Right ventricle myocardium inferior (tissue), 1 donor: ENCODE data around the gene FOXD3. TPM values are rescaled to one million over a fixed set of nuclear protein-coding genes. Genes with fewer than 3 reads are reported as not detected.

Experiments
- ATAC-seq: fragments of 200-7000 bp; cut with Tn5 transposase; one replicate; pipeline ENCODE4 v1.9.1; 2020; ENCODE audit warnings: mild to moderate bottlenecking, moderate library complexity
- DNase-seq: peaks from one replicate; pipeline ENCODE4 v3.0.0; 2021; ENCODE audit errors: missing footprints
- intact Hi-C: fragments of 100-400 bp; cut with DNase I; formaldehyde crosslinking; loops from one replicate; pipeline ENCODE4 v1.11.0; 2022
- total RNA-seq: library from RNA; stranded (reverse); fragmentation: NEBNext Ultra II Directional; extraction: Animal tissue kit (Norgen Biotek cat#: 25700); gene quantifications from one replicate; pipeline ENCODE4 v1.2.1, GENCODE V29; 2021
- donor health status: DM: no; HTN: yes; CAD: no; lungs with severe emphysema.

FOXD3 gene
- total RNA-seq, 1 donor from 2014 or later: 0.19 TPM

DNA sequence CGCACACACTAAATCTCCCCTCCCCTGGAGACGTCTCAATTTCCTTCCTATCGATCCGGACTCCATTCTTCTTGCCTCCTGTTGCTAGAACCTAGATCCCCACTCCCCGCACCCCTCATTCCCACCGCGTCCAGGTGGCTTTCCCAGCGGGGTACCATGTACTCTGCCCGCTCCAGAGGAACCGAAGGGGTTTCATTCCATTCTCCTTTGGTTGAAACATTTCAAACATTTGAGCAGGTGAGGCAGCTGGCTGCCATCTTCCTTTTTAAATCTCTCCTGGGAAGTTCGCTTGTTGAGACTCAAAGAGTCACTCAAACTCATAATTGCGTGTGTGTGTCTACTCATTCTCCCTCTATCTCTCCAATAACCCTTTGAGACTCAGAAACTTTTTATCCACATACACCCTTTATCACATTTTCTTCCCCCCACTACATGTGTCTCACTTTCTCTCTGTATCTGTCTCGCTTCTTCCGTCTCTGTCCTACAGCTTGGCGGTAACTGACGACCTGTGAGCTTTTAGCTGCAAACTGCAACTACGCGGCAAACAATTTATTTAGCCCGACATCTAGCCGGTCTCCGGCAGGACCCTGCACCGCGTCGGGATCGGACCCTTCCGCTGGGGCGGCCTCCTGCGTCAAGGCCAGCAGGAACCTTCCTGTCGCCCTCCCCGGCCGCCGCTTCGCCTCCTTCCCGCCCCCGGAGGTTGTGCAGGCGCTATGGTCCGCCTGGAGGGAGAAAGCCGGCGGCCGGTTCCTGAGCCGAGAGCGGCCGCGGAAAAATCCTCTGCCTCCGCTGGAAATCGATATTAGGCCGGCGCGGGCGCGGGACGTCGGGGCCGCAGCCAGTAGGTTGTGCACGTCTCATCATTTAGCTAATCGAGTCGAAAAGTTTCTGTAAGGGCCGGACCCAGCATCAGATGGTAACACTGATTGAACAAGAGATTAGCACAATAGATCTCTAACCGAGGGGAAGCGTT is 3.0 kb upstream of the FOXD3 start:
- no peak for DNase-seq
- intact Hi-C loops: no loop called here
- ATAC-seq: no peak

DNA sequence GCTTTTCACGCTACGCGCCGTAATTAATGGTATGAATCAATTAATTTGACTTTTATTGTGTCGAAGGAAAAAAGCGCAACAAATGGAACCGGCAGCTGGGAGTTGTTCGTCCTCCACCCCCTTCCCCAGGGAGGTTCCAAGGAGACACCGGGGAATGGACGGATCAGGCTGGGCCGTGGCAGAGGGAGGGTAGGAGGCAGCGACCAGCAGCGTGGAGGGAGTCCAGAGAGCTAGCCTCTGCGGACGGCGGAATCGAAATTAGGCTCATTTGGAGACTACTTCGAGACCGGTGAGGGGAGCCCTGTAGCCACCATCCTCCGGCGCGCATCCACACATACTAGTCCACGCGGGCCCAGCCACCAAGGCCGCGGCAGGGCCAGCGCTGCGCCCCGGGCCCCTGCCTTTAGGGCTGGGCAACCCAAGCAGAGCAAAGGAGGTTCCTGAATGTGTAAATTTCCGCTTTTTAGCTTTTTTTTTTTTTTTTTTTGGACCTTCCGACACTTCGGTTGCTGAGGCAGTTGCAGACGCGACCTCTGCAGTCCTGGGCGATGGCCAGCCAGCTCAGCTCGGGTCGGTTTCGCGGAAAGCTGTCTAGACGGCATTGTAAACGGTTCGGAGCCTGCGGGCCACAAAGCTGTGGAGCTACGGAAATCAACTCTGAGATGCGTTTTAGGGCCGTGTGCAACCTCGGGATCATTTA is 2.2 kb upstream of the FOXD3 start:
- no peak for DNase-seq
- intact Hi-C loops: no loop called here
- no peak for ATAC-seq

DNA sequence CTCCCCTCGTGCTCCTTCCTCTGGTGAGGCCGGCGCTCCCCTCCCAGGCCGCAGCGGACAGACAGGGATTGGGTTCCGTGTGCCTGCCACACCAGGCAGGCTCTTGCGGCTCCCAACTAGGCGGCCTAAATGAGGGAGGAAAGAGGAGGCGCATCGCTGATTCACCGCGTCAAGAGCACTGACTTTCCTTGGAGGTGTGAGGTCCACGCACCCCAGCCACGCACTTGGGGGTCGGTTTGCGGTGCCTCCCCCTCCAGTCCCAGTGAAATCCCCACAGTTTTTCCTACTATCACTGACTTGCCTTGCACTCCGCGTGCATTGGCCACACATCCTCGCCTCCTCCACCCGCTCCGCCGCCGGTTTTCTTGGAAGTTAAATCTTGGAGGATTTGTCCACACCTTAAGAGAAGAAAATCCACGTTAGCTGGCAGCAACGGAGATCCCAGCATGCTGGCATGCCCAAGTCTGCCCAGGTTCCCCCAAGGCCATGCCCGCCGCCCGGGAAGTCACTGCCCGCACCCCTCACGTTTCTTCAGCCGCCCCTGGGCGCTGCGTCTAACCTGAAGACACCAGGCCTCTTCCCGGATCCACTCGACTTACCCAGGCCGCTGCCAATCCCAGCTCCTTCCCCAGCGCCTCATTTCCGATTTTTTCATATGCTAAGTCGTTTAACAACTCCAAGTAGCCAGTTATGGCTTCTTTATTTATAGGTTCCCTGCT is 1.1 kb upstream of the FOXD3 start:
- intact Hi-C loops: no loop called here
- no peak for DNase-seq
- no peak for ATAC-seq

DNA sequence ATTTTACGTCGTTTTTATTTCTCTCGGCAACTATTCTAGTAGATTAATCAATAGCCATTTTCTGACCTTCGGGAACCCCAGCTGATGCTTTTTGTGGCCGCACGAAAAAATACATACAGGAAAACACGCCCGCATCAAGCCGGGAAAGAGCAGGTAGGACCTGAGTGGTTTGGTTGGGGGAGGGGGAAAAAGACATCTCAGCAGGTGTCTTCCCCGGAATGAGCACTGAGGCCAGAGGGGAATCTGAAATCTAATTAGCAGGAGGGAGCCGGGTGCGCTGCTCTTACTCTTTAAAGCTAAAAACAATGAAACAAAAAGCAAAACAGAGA is 618 bp upstream of the FOXD3 start:
- ATAC-seq (no peak), DNase-seq (no peak)
- intact Hi-C loops: no loop called here

DNA sequence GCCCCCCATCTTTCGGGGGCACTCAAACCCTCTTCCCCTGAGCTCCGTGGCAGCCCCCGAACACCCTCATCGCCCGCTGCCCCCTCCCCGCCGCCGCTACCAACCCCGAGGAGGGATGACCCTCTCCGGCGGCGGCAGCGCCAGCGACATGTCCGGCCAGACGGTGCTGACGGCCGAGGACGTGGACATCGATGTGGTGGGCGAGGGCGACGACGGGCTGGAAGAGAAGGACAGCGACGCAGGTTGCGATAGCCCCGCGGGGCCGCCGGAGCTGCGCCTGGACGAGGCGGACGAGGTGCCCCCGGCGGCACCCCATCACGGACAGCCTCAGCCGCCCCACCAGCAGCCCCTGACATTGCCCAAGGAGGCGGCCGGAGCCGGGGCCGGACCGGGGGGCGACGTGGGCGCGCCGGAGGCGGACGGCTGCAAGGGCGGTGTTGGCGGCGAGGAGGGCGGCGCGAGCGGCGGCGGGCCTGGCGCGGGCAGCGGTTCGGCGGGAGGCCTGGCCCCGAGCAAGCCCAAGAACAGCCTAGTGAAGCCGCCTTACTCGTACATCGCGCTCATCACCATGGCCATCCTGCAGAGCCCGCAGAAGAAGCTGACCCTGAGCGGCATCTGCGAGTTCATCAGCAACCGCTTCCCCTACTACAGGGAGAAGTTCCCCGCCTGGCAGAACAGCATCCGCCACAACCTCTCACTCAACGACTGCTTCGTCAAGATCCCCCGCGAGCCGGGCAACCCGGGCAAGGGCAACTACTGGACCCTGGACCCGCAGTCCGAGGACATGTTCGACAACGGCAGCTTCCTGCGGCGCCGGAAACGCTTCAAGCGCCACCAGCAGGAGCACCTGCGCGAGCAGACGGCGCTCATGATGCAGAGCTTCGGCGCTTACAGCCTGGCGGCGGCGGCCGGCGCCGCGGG is 837 bp downstream of the FOXD3 start:
- intact Hi-C loops: no loop called here
- DNase-seq: no peak
- no peak for ATAC-seq

DNA sequence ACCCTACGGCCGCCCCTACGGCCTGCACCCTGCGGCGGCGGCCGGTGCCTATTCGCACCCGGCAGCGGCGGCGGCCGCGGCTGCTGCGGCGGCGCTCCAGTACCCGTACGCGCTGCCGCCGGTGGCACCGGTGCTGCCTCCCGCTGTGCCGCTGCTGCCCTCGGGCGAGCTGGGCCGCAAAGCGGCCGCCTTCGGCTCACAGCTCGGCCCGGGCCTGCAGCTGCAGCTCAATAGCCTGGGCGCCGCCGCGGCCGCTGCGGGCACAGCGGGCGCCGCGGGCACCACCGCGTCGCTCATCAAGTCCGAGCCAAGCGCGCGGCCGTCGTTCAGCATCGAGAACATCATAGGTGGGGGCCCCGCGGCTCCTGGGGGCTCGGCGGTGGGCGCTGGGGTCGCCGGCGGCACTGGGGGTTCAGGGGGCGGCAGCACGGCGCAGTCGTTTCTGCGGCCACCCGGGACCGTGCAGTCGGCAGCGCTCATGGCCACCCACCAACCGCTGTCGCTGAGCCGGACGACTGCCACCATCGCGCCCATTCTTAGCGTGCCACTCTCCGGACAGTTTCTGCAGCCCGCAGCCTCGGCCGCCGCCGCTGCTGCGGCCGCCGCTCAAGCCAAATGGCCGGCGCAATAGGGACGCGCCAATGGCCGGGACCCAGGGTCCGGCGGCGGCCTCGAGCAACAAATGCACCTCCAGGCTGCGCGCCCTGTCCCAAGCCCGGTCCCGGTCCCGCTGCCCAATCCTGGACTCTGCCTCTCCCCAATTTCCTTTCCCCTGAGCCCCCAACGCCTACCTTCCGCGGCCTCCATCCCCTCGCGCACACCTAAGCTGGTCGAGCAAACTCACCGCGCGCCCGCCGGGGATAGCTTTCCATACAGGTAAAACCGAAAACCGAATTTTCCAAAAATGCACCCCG is 1.8 kb downstream of the FOXD3 start:
- ATAC-seq (no peak), DNase-seq (no peak)
- intact Hi-C loops: no loop called here

DNA sequence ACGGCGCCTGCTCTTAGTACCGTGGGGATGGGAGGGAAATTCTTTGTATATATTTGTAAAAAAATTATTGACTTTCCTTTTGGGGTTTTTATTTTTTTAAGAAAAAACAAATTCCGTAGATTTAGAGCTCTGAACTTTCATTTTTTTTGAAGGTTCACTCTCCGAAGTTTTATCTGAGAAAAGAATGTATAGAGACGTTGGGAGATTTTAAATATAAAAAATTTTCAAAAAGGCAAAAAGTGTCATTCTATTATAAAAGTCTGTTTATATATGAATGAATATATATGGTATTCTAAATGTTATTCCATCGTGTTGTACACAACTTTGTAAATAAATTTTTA is 2.4 kb downstream of the FOXD3 start:
- intact Hi-C loops: no loop called here
- DNase-seq: no peak
- no peak for ATAC-seq

DNA sequence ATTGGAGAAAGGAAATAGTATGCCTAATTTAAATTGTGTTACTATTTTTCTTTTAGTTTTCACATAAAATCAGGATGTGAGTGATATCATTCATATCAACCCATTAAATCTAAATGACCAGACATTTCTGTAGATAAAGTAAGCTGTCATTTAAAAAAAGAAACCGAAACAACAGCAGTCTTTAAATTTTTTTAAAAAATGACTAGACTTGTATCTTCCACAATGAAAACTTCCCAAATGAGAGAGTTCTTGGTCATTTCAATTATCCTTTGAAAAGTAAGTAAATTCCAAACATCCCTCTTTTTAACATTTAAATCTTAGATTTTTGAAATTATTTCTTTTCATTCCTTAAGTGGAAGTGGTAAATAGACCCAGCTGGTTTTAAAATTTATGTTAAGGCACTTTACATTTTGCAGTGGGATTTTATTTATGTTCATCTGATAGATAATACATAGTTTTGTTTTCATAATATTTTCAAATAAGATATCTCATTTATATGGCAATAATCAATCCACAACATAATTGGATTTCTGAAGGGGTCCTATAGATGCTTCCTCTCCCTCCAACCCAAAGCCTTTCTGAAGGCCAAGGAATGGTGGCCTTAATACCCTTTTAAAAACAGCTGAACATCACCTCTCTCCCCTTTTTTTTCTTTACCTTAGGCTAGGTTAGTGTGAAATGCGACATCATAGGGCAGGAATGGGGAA is 3.1 kb downstream of the FOXD3 start:
- no peak for DNase-seq
- ATAC-seq: no peak
- intact Hi-C loops: no loop called here

DNA sequence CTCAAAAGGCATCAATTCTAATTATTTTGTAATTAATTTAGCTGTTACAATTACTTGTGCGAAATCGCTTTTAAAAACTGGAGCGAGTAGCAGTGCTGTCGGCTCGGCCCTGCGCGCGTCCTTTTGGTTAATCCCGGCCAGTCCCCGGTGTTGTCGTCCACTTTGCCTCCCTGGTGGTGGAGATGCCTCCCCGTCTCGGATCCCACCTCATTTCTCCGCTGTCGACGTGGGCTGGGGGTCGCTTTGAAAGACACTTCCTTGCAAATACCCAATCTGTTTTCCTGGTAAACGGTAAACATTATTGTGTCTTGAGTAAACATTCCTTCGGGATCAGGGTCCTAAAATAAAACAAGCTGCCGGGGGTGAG is 3.7 kb downstream of the FOXD3 start:
- intact Hi-C loops: no loop called here
- no peak for DNase-seq

DNA sequence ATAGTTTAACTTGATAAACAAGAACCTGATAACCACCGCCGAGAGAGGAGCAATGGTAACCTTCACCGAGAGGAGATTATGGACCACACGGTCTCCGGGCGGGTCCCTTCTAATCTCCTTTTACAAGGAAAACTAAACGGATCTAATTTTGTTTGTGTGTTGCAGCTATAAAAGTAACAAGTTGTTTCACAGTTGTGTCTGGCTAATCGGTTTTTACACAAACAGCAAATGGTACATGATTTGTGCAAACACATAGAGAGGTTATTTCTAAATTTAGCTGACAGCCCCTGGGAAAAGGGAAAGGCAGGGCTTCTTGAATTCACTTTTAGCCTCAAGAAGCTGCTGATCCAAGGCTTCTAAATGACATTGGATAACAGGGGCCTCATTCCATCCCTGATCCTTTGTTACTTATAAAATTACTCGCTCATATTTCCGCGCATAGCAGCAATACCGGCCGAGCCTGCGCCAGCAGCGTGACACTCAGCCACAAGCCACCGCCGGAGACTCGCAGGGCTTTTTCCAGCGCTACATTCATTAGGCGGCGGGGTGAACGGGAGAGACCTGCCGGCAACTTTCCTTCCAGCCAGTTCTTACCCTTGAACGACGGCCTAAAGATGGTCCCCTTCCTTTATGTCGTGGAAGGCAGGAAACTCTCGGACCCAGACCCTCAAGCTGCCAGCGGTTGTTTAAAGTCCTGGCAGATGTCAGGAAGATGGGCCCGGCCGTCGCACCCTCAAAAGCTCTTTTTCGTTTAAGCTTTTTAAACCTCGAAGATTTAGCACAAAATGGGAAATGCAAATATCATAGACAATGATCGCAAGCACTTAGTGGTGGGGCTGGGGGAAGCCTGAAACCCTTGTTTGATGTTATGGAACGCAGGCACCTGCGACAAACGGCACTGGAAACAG is 4.4 kb downstream of the FOXD3 start:
- intact Hi-C loops: no loop called here
- DNase-seq: no peak
- ATAC-seq: no peak

More for the DNA sequence above, 3.7 kb downstream of the FOXD3 start:
- no peak for ATAC-seq

DNA sequence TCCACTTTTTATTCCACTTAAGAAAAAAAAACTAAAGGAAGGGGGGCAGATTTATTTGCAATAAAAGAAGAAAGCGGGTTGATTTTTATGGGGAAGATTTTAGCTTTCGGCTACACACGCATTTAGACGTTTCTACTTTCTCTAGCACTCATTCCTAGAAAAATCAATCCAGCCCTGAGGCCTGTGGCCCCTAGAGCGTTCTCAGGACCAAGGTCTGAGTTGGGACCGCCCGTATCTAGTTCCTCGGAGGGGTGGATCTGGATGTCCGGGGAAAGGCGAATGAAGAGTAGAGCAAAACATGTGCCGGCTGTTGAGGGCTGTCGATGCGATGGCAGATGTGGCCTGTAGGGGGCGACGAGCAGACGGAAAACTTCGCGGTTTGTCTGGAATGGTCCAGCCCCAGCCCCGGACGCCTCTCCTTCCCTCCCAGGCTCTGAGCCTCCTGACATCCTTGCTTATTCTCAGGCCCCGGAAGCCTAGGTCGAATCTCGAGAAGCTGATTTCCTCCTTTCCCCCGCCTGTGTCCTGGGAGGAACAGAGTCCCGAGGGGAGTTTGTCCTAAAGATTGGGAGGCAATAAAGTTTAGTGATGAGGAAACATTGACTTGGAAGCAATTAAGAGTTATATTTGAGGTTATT is 5.2 kb downstream of the FOXD3 start:
- ATAC-seq: no peak
- intact Hi-C loops: no loop called here
- no peak for DNase-seq

DNA sequence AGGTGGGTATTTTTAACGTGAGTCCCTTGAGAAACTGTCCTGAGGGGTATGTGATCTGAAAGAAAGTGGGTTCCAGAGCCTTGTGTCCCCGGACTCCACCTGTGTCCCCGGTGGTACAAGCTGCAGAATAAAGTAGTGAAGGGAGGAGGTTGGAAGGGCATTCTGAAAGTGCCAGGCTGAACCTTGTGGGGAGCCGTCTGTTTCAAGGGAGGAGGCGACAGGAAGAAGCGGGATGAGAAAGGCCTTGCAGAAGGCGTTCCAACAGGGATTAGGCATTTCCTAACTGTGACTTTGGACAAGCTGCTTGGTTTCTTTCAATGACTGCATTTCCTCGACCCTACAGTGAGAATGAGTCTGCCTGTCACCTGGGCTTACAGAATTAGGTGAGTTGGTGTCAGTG is 5.8 kb downstream of the FOXD3 start:
- no peak for ATAC-seq
- intact Hi-C loops: no loop called here
- DNase-seq: no peak

DNA sequence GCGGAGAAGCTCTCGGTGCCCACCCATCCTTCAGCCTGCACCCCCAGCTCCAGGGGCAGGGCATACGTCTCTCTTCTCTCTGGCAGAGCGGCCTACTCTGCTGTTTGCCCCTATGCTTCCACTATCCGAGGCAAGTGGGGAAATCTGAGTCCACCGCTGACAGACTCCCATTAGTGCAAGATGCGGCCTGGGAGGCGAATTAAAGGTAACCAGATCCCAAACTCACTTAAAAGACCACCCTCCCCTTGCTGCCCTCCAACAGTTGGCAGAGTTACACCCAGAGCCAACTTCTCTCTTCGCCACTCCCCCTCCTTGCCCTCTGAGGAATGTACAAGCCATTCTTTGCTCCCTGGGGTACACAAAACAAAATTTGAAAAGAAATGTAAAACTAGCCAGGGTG is 6.4 kb downstream of the FOXD3 start:
- DNase-seq (no peak), ATAC-seq (no peak)
- intact Hi-C loops: no loop called here

DNA sequence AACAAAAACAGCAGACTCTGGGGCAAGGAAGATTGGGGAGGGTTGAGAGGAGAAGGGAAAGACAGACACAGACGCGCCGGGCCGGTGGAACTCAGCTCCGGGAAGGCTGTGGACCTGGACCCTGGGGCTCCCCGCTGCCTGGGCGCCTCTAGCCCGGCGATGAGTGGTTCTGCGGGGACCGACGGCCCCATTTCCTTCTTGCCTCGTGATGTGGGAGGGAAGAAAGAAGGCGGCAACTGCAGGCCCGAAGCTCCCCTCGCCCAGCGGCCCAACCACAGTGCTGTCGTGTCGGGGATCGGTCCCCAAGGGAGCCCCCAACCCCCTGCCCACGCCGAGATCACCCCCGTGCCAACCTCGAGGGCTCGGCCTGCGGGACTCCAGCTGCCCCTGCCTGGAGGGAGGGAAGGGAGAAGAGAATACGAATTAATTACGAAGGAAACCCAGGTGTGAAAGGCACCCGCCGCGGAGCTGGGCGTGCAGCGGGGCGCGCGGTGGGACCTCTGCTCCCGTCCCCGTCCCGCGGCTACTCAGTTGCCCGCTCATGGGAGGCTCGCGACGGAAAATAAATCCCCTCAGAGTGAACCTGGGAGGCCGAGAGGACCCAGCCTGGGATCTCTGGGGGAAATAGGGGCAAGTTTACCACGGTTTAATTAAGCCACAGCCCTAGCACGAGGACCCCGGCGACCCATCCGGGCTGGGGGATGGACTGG is 7.4 kb downstream of the FOXD3 start:
- ATAC-seq (no peak), DNase-seq (no peak)
- intact Hi-C loops: no loop called here

DNA sequence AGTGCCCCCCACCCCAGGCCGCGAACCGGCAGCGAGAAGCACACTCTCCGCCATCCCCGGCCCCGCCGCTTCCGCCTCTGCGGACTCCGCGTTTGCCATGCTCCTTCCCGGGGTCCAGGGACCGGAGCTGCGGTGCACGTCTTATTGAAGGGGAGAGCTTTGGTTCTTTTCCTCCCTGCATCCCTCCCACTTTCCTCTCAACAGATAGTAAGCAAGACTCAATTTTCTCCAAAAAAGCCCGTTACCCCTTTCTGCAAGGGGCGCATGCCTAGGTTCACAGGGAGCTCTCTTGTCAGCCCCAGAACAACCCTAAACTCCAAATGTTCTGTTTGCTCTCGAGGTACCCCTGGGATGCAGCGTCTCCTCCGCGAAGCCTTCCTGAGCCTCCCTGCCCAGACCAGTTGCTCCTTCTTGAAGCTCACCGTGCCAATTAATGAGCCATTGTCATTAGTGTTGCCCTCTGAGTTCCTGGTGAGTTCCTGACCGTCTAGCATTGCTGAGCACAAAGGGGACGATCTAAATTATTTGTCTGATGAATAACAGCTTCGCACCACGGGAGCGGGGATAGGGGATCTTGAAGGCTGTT is 8.1 kb downstream of the FOXD3 start:
- no peak for DNase-seq
- intact Hi-C loops: no loop called here
- no peak for ATAC-seq
